GM12878 (cell line): ENCODE measurements around the gene AVL9. TPM values are rescaled to one million over a fixed set of nuclear protein-coding genes. Genes with fewer than 3 reads are reported as not detected.
A peak's percentile ranks its signal among the peaks of the same experiment; 100 is the strongest.

Source experiments
- ASH2L ChIP-seq: fragments of 300-600, 200-600 bp; sonication (generic); IDR thresholded peaks from 2 replicates; pipeline ENCODE4 v1.6.1; 2017; ENCODE audit warnings: low read depth, mild to moderate bottlenecking, borderline replicate concordance
- BHLHE40 ChIP-seq, 2 experiments: fragments of 450-650 bp in 1 of 2; IDR thresholded peaks; 2 replicates each; pipeline ENCODE4 v1.6.1; 2011 to 2017; ENCODE audit warnings: low read depth in 2 of 2, borderline replicate concordance in 1 of 2, improper control_type of control experiment in 1 of 2, low read length in 1 of 2, mild to moderate bottlenecking in 1 of 2
- CBX5 ChIP-seq: sonication (generic); IDR thresholded peaks from 2 replicates; pipeline ENCODE4 v1.6.1; 2016; ENCODE audit warnings: low read depth, moderate library complexity, mild to moderate bottlenecking, inconsistent platforms
- CREM ChIP-seq: IDR thresholded peaks from 2 replicates; pipeline ENCODE4 v1.6.1; 2014; ENCODE audit warnings: antibody characterized with exemption, low read depth
- EP300 ChIP-seq, 2 experiments: fragments of 150-350 bp in 1 of 2; IDR thresholded peaks; 2 replicates each; pipeline ENCODE4 v1.6.1; 2011 to 2012; ENCODE audit warnings: low read depth in 2 of 2, low read length in 2 of 2, borderline replicate concordance in 1 of 2, improper control_type of control experiment in 1 of 2, inconsistent platforms in 1 of 2; ENCODE audit not compliant: control insufficient read depth in 1 of 2
- EZH2 ChIP-seq: IDR thresholded peaks from 2 replicates; pipeline ENCODE4 v1.6.1; 2012; ENCODE audit warnings: low read depth, mild to moderate bottlenecking, control low read depth, inconsistent platforms, low read length, borderline replicate concordance; ENCODE audit not compliant: control insufficient read depth
- GABPA ChIP-seq: IDR thresholded peaks from 2 replicates; pipeline ENCODE4 v1.6.1; 2014; ENCODE audit warnings: antibody characterized with exemption, low read depth, mild to moderate bottlenecking, inconsistent platforms
- HDGF ChIP-seq: fragments of 450-650 bp; IDR thresholded peaks from 2 replicates; pipeline ENCODE4 v1.6.1; 2016; ENCODE audit warnings: antibody characterized with exemption
- IKZF1 ChIP-seq: fragments of 450-650 bp; conservative IDR thresholded peaks from 2 replicates; pipeline ENCODE4 v1.6.1; 2017; ENCODE audit warnings: antibody characterized with exemption, mild to moderate bottlenecking
- IKZF2 ChIP-seq, 2 experiments: fragments of 450-650 bp; IDR thresholded peaks; 2 replicates each; pipeline ENCODE4 v1.6.1; 2017; ENCODE audit warnings: mild to moderate bottlenecking in 2 of 2, moderate library complexity in 2 of 2
- JUNB ChIP-seq: IDR thresholded peaks from 2 replicates; pipeline ENCODE4 v1.6.1; 2016; ENCODE audit warnings: antibody characterized with exemption, mild to moderate bottlenecking
- JUND ChIP-seq: IDR thresholded peaks from 2 replicates; pipeline ENCODE4 v1.6.1; 2012; ENCODE audit warnings: low read depth, mild to moderate bottlenecking, low read length, improper control_type of control experiment, moderate library complexity
- KDM1A ChIP-seq: fragments of 200-600 bp; sonication (generic); IDR thresholded peaks from 2 replicates; pipeline ENCODE4 v1.6.1; 2016; ENCODE audit warnings: borderline replicate concordance
- MTA3 ChIP-seq: IDR thresholded peaks from 2 replicates; pipeline ENCODE4 v1.6.1; 2012; ENCODE audit warnings: low read length, inconsistent platforms, borderline replicate concordance
- NFYB ChIP-seq: IDR thresholded peaks from 2 replicates; pipeline ENCODE4 v1.6.1; 2011; ENCODE audit warnings: low read depth, mild to moderate bottlenecking, low read length, improper control_type of control experiment, moderate library complexity; ENCODE audit not compliant: insufficient read depth
- PML ChIP-seq: IDR thresholded peaks from 2 replicates; pipeline ENCODE4 v1.6.1; 2012; ENCODE audit warnings: low read length, inconsistent platforms
- RUNX3 ChIP-seq: IDR thresholded peaks from 2 replicates; pipeline ENCODE4 v1.6.1; 2012; ENCODE audit warnings: low read length, inconsistent platforms
- SMARCA5 ChIP-seq: fragments of 450-650 bp; IDR thresholded peaks from 2 replicates; pipeline ENCODE4 v1.6.1; 2017; ENCODE audit warnings: mild to moderate bottlenecking
- SMC3 ChIP-seq: IDR thresholded peaks from 2 replicates; pipeline ENCODE4 v1.6.1; 2011; ENCODE audit warnings: low read length, improper control_type of control experiment, borderline replicate concordance
- SUZ12 ChIP-seq: fragments of 200-600 bp; sonication (generic); IDR thresholded peaks from one replicate; pipeline ENCODE4 v1.6.1; 2018; ENCODE audit warnings: antibody characterized with exemption, mild to moderate bottlenecking; ENCODE audit not compliant: unreplicated experiment
- TAF1 ChIP-seq: IDR thresholded peaks from 2 replicates; pipeline ENCODE4 v1.6.1; 2011; ENCODE audit warnings: mild to moderate bottlenecking, low read depth, low read length, borderline replicate concordance
- ZNF217 ChIP-seq: fragments of 450-650 bp; IDR thresholded peaks from 2 replicates; pipeline ENCODE4 v1.6.1; 2017; ENCODE audit warnings: antibody characterized with exemption, mild to moderate bottlenecking
- polyA plus RNA-seq, 11 experiments: library from polyadenylated mRNA; depleted of rRNA in 4 of 11; unstranded in 6 of 11; stranded (reverse) in 5 of 11; fragments of >200 nt; fragmentation: Nextera tagmentation in 4 of 11; fragmentation: Illumina TruSeq in 1 of 11; extraction: Ambion mirVana in 4 of 11; extraction: Trizol in 1 of 11; gene quantifications; 1 replicate in 1 of 11; 2 replicates in 10 of 11; pipeline versions ENCODE4 v1.2.1 to v1.2.3, GENCODE V29; 2011 to 2016; ENCODE audit warnings: inconsistent platforms in 2 of 11, missing spikeins in 2 of 11, low read depth in 1 of 11
- total RNA-seq, 4 experiments: library from RNA; depleted of rRNA in 3 of 4; stranded (reverse); fragments of >200 nt in 3 of 4; fragmentation: Illumina TruSeq in 1 of 4; extraction: Trizol in 1 of 4; gene quantifications; 2 replicates each; pipeline versions ENCODE4 v1.2.1 to v1.2.3, GENCODE V29; 2013 to 2021
- TF ChIP-seq, protein P1 (sequence below): fragments of 450-650 bp; IDR thresholded peaks from 2 replicates; pipeline ENCODE4 v1.6.1; 2016; ENCODE audit warnings: mild to moderate bottlenecking
- TF ChIP-seq, protein P2 (sequence below): IDR thresholded peaks from 2 replicates; pipeline ENCODE4 v1.6.1; 2011; ENCODE audit warnings: low read depth, mild to moderate bottlenecking, low read length, moderate library complexity, borderline replicate concordance; ENCODE audit errors: extremely low read depth
- TF ChIP-seq, protein P3 (sequence below): fragments of 450-650 bp; IDR thresholded peaks from 2 replicates; pipeline ENCODE4 v1.6.1; 2017; ENCODE audit warnings: borderline replicate concordance
- TF ChIP-seq, protein P4 (sequence below): fragments of 450-650 bp; IDR thresholded peaks from 2 replicates; pipeline ENCODE4 v1.6.1; 2017; ENCODE audit warnings: low read depth, mild to moderate bottlenecking, moderate library complexity

Gene AVL9
- total and polyA plus RNA-seq, 10 of the 15 experiments (the other 5 are each of a cell fraction or from before 2014, with no cell fraction given), result 4.5 to 41.6 (median 20.1) TPM

DNA sequence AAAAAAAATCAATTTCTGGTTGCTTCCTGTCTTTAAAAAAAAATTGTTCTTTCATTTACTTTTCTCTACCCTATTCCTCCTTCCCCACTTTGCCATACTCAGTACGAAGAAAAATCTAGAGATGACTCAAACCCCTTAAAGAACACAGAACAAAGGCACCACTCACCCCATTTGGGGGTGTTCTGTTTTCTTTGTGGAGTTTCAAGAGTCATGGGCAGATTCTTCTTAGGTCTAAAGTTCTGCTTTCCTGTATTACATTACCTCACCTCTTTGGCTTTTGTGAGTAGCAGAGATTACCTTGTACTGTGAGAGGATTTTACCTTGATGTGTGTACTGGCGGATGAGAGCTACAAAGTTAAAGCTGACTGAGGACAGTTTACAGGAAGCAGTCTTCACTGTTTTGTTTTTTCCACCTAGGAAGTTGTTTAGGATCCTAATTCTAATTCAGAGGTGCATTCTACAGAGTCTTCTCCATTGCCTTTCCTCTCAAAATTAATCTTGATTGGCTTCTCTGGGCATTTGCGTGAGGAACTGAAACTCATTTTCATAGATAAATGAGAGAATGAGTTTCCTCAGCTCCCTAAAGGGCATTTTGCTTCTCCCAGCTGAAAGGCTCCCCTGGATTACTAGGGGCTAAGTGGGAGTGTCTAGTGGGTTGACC lies 20.7 kb downstream of the AVL9 start (continued):
- no peak for TF ChIP-seq TAF1
- TF ChIP-seq GABPA, result 0 out of 2 replicates have a peak, but pooled peaks have one; percentile 11
- TF ChIP-seq, protein P1, sequence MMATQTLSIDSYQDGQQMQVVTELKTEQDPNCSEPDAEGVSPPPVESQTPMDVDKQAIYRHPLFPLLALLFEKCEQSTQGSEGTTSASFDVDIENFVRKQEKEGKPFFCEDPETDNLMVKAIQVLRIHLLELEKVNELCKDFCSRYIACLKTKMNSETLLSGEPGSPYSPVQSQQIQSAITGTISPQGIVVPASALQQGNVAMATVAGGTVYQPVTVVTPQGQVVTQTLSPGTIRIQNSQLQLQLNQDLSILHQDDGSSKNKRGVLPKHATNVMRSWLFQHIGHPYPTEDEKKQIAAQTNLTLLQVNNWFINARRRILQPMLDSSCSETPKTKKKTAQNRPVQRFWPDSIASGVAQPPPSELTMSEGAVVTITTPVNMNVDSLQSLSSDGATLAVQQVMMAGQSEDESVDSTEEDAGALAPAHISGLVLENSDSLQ, result 0 out of 2 replicates have a peak, but pooled peaks have one; percentile 6
- no peak for TF ChIP-seq SMC3
- 0 out of 2 replicates have a peak, but pooled peaks have one; percentile 36 for TF ChIP-seq JUND
- TF ChIP-seq ZNF217, result peak; percentile 42; the same call in 1 of the 2 replicates
- no peak for TF ChIP-seq KDM1A
- TF ChIP-seq, protein P2, sequence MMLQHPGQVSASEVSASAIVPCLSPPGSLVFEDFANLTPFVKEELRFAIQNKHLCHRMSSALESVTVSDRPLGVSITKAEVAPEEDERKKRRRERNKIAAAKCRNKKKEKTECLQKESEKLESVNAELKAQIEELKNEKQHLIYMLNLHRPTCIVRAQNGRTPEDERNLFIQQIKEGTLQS, result no peak
- TF ChIP-seq EZH2, result no peak
- TF ChIP-seq JUNB, result peak; percentile 85
- peak; percentile 72 to 81; a peak in 3 of 4 replicates for TF ChIP-seq IKZF2 (IDR thresholded peaks at IDR 0.05)
- TF ChIP-seq, protein P3, sequence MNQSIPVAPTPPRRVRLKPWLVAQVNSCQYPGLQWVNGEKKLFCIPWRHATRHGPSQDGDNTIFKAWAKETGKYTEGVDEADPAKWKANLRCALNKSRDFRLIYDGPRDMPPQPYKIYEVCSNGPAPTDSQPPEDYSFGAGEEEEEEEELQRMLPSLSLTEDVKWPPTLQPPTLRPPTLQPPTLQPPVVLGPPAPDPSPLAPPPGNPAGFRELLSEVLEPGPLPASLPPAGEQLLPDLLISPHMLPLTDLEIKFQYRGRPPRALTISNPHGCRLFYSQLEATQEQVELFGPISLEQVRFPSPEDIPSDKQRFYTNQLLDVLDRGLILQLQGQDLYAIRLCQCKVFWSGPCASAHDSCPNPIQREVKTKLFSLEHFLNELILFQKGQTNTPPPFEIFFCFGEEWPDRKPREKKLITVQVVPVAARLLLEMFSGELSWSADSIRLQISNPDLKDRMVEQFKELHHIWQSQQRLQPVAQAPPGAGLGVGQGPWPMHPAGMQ, result no peak
- TF ChIP-seq RUNX3, result peak; percentile 54
- TF ChIP-seq MTA3, result no peak
- TF ChIP-seq EP300 (IDR thresholded peaks at IDR 0.05; ENCODE audit: borderline replicate concordance in 1 of 2, control insufficient read depth in 1 of 2, low read depth in 2 of 2, low read length in 2 of 2), result no peak
- TF ChIP-seq HDGF, result no peak
- TF ChIP-seq CREM, result no peak
- no peak for TF ChIP-seq ASH2L
- TF ChIP-seq NFYB, result no peak
- peak; percentile 58 for TF ChIP-seq IKZF1
- TF ChIP-seq SMARCA5, result 0 out of 2 replicates have a peak, but pooled peaks have one; percentile 12
- TF ChIP-seq, protein P4, sequence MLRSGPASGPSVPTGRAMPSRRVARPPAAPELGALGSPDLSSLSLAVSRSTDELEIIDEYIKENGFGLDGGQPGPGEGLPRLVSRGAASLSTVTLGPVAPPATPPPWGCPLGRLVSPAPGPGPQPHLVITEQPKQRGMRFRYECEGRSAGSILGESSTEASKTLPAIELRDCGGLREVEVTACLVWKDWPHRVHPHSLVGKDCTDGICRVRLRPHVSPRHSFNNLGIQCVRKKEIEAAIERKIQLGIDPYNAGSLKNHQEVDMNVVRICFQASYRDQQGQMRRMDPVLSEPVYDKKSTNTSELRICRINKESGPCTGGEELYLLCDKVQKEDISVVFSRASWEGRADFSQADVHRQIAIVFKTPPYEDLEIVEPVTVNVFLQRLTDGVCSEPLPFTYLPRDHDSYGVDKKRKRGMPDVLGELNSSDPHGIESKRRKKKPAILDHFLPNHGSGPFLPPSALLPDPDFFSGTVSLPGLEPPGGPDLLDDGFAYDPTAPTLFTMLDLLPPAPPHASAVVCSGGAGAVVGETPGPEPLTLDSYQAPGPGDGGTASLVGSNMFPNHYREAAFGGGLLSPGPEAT, result peak; percentile 66; the same call in 1 of the 2 replicates
- TF ChIP-seq CBX5, result 0 out of 2 replicates have a peak, but pooled peaks have one; percentile 61
- TF ChIP-seq SUZ12, result no peak
- TF ChIP-seq PML, result peak; percentile 57; the same call in 1 of the 2 replicates
- no peak for TF ChIP-seq BHLHE40 (IDR thresholded peaks at IDR 0.05; ENCODE audit: borderline replicate concordance in 1 of 2, low read depth in 2 of 2, low read length in 1 of 2)
